Heart left ventricle (tissue), 13 donors: ENCODE data around the gene SLC2A5.

Experiments
- CTCF ChIP-seq, 12 donors: fragments of 200-600 bp; sonication (generic) in 4 of 12; IDR thresholded peaks; one replicate each; pipeline versions ENCODE4 v1.5.0 to v1.8.0; 2018 to 2022; ENCODE audit warnings: antibody characterized with exemption in 12 of 12, mild to moderate bottlenecking in 5 of 12
- POLR2A ChIP-seq, 2 donors: fragments of 450-650 bp; IDR thresholded peaks; one replicate each; pipeline ENCODE4 v1.6.1; 2017; ENCODE audit warnings: antibody characterized with exemption in 2 of 2, mild to moderate bottlenecking in 2 of 2, moderate library complexity in 2 of 2
- donor health status: ischemic (EF 13 %, LVEDD 7.1; RV severe dilation, severe dysfunction).
- donor health status: DM: no; HTN: yes; CAD: no.
- donor health status: DM: no; HTN: no; CAD: no.
- donor health status: ischemic (EF 25% LVEDD 6.9; RV normal size, moderate dysfunction).
- donor health status: ischemic (EF 25% LVEDD 5.7; RV mildly dilated, moderate dysfunction).
- donor health status: ischemic (EF 35%, LVEDD 5.7; RV mildly dilated, moderate dysfunction).
- donor health status: nonischemic (EF 11% LVEDD 7.7; RV severe dilation, severe dysfunction).
- donor health status: DM: yes; HTN: yes; CAD: no.
- donor health status: PGD.
- donor health status: ischemic (EF 29% LVEDD 5.4; RV normal size, mild dysfunction).
- donor health status: nonischemic (EF 23%, LVEDD 6.1; RV moderate dilation, normal function).

GRCh38 chr1:9028921-9029705 lies 40.3 kb downstream of the SLC2A5 start:
- TF ChIP-seq CTCF (IDR thresholded peaks at IDR 0.05) (no peak), POLR2A (IDR thresholded peaks at IDR 0.05) (no peak)
